Measurements from ENCODE around the gene SERPINI1.
"Not testable (repeated sequence)": the region's sequence is repeated elsewhere in the genome, so short reads cannot be mapped to it uniquely, and the experiment has no call there.

The SERPINI1 gene

DNA sequence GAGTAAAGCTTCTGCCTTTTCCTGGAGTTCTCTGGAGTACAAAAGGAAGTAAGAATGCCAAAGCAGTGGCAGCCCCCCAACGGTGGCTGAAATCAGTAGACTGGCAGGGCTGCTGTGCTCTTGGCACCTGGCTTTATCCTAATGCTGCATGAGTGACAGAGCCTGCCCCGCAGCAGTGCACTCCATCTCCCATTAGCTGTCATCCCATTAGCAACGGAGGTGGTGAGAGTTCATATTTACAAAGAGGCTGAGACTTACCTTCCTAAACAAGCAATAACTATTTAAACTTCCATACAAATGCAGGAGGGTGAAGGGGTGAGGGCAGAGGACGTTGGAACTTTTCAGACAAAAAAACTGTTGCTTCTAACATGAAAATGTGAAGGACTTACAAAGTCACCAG lies 51.9 kb downstream of the SERPINI1 start:
- DNase-seq (ENCODE audit: low read depth in 3 of 3) = no peak

GRCh38 chr3:167798443-167798842 lies 62.9 kb downstream of the SERPINI1 start:
- DNase-seq (ENCODE audit: low read depth in 3 of 3) = no peak

GRCh38 chr3:167808910-167809309 lies 73.4 kb downstream of the SERPINI1 start:
- DNase-seq (ENCODE audit: low read depth in 3 of 3) = no peak

DNA sequence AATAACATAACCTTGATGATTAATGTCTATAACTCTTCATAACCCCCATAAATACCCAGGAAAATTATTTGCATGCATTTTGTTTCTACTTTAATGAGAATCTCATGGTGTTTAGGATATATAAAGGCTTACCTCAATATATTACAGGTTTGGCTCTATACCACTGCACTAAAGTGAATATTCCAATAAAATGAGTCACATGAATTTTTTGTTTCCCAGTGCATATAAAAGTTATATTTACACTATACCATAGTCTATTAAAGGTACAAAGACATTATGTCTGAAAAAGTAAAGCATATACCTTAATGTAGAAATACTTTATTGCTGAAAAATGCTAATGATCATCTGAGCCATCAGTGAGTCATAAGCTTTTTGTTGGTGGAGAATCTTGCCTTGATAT lies 74.7 kb downstream of the SERPINI1 start:
- no peak for DNase-seq (ENCODE audit: low read depth in 3 of 3)

DNA sequence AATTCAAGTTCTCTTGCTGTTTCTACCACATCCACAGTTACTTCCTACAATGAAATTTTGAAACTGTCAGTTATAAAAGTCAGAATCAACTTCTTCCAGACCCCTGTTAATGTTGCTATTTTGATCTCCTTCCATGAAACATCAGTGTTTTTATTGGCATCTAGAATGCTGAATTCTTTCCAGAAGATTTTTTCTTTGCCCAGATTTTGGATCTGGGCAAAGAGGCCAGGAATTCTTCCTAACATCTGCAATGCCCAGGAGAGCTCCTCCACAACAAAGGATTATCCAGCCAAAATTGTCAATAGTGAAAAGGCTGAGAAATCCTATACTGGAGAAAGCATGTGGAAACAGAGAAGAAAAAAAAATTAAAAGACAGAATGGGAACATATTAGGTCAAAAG lies 75.5 kb downstream of the SERPINI1 start:
- DNase-seq (ENCODE audit: low read depth in 3 of 3) = no peak

- DNase-seq (ENCODE audit: low read depth in 3 of 3) = no peak
These were observed 77.9 kb downstream of the SERPINI1 start for GRCh38 chr3:167813169-167814123.

GRCh38 chr3:167814441-167814951 lies 79.0 kb downstream of the SERPINI1 start:
- no peak for DNase-seq (ENCODE audit: low read depth in 3 of 3)

GRCh38 chr3:167816953-167817352 lies 81.4 kb downstream of the SERPINI1 start:
- DNase-seq (ENCODE audit: low read depth in 3 of 3) = no peak

- no peak for DNase-seq (ENCODE audit: low read depth in 3 of 3)
These were observed 84.8 kb downstream of the SERPINI1 start for GRCh38 chr3:167820102-167820865.

DNA sequence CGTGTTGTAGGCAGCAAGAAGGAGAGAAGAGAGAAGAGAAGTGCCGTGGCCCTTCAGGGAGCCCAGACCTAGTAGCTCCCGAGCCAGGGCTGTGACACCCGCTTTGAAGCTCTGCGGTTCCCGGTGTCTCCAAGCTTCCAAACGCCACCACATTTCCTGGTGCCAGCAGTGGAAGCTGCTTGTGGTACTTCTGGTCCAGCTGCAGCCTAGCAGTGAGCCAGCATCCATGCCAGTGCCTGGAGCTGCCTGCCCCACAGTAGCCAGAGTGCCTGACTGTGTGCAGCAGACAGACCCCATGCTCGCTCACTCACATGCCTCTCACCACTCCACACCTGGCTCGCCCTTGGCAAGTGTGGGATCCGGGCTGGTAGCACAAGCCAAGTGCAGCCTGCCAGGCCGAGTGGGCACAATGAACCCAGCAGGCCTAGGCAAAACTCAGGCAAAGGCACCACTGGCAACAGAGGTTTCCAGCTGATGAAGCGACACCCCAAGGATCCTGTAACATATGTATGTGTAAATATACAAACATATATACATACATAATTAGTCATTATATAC lies 85.8 kb downstream of the SERPINI1 start:
- DNase-seq (ENCODE audit: low read depth in 3 of 3) = no peak

- no peak for DNase-seq (ENCODE audit: low read depth in 3 of 3)
These were observed 88.2 kb downstream of the SERPINI1 start for GRCh38 chr3:167823738-167824137.

GRCh38 chr3:167827588-167827987 lies 92.1 kb downstream of the SERPINI1 start:
- not testable (repeated sequence) for DNase-seq (ENCODE audit: low read depth in 3 of 3)

- no peak for DNase-seq (ENCODE audit: low read depth in 3 of 3)
These were observed 93.5 kb downstream of the SERPINI1 start for GRCh38 chr3:167829071-167829470.

GRCh38 chr3:167830007-167830406 lies 94.5 kb downstream of the SERPINI1 start:
- no peak for DNase-seq (ENCODE audit: low read depth in 3 of 3)

- DNase-seq (ENCODE audit: low read depth in 3 of 3) = no peak
These were observed 99.8 kb downstream of the SERPINI1 start for GRCh38 chr3:167835359-167835758.

DNA sequence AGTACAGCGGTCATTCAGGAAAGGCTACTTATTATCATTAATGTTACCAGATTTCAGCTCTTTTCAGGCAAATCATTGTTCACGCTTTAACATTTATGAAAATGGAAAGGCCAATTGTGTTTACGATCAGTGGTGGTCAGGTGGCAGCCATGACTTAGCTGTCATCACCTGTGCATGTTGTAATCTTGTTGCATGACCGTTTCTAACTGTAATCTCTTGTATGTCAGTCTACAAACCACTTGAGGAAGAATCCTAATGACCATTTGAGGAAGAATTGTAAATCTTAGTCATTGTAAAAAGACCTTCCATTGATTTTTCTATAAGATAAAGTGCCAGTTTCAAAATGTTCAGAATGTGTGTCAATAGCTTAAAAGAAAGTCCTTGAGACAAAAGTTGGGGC lies 100.4 kb downstream of the SERPINI1 start:
- no peak for DNase-seq (ENCODE audit: low read depth in 3 of 3)

GRCh38 chr3:167837466-167837865 lies 101.9 kb downstream of the SERPINI1 start:
- no peak for DNase-seq (ENCODE audit: low read depth in 3 of 3)

DNA sequence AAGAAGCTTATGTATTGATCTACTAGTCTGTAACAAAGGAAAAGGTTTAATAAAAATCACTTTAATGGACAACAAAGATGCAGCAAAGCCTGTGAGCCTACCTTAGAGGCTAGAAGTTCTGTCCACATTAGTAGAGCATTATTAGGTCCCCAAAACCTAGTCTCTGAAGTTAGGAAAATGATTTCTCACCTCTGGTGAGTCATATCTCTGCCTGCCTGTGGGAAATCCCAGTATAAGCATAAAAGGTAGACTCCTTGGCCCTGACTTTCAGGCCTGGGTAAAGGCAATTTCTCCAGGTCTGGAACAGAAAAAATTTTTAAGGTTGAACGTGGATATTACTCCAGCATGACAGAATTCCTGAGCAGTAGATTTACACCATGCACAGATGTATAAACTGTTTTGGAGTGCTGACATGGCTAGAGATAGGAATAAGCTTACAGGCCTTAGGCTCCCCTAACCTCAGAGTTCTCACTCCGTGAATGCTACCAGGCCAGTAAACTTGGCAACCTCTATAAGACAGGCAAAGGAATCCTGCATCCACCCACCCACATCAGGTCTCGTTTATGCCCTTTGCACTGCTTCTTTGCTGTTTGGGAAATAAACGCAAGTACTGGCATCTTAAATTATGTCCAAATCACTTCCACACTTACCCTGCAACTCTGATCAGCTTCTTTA lies 104.1 kb downstream of the SERPINI1 start:
- DNase-seq (ENCODE audit: low read depth in 3 of 3) = no peak

DNA sequence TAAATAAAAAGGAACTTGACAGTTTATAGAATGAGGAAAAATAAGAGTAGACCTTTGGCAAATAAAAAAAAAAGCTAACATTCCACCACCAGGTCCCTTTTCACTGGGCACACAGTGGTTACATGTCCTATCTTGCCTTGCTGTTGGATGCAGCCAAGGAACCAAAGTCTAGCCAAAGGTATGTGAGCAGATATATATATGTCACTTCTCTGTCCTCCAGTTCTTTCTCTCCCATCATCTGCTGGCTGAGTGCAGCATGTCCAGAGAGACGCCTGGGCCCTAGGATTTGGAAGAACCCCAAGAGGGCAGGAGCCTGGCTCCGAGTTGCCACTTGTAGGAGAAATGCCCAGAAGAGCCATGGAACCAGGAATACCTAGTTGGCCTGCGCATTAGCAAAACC lies 104.7 kb downstream of the SERPINI1 start:
- no peak for DNase-seq (ENCODE audit: low read depth in 3 of 3)

GRCh38 chr3:167843481-167843880 lies 108.0 kb downstream of the SERPINI1 start:
- DNase-seq (ENCODE audit: low read depth in 3 of 3) = no peak

DNA sequence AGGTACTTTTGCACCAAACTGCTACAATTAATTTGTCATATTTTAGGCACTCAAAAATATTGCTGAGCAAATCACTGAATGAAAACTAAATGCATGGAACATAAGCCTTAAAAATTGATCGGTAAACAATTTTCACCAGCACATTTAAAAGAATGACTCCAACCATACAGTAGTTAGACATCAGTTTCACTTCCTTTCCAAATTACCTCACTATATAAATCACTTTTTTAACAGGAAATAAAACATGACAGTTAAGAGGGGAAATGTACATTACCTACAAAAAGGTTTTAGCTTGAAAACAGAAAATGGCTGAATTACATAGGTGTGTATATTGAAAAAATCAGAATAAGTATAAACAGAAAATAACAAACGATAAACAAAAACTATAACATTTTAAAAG lies 108.4 kb downstream of the SERPINI1 start:
- no peak for DNase-seq (ENCODE audit: low read depth in 3 of 3)

GRCh38 chr3:167844528-167844927 lies 109.0 kb downstream of the SERPINI1 start:
- no peak for DNase-seq (ENCODE audit: low read depth in 3 of 3)

Data from stimulated activated CD4-positive, alpha-beta T cell treated with anti-CD3 and anti-CD28 coated beads, TNF-alpha, amount 100 ng/mL, for 48 hours (primary cell).